HG02798 (cell line): ENCODE results near the gene CDC16.
"Not testable (repeated sequence)": the region's sequence is repeated elsewhere in the genome, so short reads cannot be mapped to it uniquely, and the experiment has no call there.

ENCODE experiments used
- ATAC-seq: cut with Tn5 transposase; IDR thresholded peaks from one replicate; pipeline ENCODE4 v1.9.1; 2021; ENCODE audit warnings: mild to moderate bottlenecking; ENCODE audit not compliant: unreplicated experiment, poor library complexity

CDC16 gene, protein sequence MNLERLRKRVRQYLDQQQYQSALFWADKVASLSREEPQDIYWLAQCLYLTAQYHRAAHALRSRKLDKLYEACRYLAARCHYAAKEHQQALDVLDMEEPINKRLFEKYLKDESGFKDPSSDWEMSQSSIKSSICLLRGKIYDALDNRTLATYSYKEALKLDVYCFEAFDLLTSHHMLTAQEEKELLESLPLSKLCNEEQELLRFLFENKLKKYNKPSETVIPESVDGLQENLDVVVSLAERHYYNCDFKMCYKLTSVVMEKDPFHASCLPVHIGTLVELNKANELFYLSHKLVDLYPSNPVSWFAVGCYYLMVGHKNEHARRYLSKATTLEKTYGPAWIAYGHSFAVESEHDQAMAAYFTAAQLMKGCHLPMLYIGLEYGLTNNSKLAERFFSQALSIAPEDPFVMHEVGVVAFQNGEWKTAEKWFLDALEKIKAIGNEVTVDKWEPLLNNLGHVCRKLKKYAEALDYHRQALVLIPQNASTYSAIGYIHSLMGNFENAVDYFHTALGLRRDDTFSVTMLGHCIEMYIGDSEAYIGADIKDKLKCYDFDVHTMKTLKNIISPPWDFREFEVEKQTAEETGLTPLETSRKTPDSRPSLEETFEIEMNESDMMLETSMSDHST

DNA sequence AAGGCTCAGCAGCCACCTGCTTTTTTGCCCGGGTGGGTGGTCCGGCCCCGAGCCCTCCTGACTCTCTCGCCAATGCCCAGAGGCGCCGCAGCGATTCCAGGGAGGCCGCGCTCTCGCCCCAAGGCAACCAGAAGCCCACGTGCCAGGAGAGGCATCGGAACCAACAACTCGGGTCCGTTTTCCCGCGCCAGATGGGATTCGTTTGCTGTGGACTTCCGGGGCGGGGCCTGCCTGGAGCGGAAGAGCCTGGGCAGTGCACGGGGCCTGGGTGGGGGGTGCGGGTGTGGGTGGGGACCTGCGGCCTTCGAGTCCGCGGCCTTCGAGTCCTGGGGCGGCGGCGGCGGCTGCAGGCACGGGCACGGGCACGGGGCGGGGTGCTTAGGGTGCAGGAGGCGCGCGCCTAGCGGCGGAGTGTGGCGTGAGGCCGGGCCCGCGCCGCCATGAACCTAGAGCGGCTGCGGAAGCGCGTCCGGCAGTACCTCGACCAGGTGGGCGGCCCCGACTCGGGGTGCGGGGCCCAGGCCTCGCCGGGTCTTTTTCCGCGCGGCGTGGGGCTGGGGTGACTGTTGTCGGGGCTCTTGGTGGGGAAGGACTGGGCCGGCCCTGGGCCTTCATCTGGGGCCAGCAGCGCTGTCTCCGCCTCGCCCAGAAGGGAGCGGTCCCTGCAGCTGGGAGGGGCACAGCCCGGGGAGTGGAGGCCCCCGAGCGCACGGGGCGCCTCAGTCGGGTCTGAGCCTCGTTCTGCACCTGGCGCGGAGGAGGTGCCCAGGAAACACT is at the start of gene CDC16:
Gene CDC16, plus strand, starts transcription at position 253 of the 777 bp plus-strand sequence. Its CDS starts 188 bp downstream, at position 441.
- ATAC-seq: peak; percentile 89

DNA sequence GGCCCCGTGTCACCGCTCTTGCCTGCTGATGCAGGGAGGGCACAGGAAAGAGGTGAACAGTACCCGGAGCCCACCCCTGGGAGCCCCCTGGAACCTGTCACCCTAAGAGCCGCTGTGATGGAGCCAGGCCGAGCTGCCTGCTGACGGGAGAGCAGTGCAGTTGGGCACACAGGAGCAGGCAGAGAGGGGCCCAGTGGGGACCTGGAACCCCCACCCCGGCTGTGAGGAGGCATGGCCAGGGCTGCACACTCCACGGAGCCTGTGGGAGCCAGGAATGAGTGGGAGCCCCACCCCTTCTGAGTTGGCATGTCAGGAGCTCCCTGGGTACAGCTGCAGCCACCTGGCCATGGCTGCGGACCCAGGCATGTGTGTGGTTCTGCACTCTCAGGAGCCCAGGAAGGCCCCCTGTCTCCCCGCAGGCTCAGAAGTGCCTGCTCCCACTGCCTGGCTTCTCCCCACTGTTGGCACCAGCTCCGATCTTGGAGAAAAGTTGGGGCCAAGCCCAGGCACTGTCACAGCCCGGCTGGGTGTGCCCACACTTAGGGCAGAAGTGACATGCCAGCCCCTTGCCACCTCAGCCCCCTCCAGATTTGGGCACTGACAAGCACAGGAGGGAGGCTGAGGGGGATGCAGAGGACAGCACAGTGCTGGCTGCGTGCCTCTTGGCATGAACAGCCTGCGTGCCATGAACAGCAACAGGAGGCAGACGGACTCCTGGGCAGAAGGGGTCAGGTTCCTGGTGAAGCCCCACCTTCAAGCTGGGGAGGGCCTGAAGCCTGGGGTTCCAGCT is 49.3 kb upstream of the CDC16 start:
- ATAC-seq: no peak

DNA sequence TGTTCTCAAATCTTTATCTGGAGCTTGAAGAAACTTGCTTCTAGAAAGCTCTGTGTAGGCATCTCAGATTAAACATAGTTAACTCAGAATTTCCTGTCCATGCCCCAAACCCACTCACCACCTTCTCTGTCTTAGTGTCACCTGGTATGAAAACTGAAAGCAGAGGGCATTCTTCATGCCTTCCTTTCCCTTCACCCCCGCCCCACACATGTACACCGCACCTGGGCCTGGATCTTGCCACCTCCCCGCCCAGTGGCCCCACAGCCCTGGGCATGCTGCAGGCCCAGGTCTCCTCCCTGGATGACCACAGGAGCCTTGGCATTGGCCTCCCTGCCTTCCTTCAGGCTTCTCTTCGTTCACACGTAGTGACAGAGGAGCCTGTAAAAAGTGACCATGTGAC is 39.8 kb upstream of the CDC16 start:
- ATAC-seq: no peak

DNA sequence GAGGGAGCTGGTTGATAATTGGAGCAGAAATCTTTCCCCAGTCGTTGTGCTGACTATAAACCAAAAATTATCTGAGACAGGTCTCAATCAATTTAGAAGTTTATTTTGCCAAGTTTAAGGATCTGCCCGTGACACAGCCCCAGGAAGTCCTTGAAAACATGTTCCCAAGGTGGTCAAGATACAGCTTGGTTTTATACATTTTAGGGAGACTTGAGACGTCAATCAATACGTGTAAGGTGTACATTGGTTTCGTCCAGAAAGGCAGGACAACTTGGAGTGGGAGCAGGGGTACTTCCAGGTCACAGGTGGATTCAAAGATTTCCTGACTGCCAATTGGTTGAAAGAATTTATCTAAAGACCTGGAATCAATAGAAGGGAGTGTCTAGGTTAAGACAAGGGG is 38.1 kb upstream of the CDC16 start:
- ATAC-seq: no peak

DNA sequence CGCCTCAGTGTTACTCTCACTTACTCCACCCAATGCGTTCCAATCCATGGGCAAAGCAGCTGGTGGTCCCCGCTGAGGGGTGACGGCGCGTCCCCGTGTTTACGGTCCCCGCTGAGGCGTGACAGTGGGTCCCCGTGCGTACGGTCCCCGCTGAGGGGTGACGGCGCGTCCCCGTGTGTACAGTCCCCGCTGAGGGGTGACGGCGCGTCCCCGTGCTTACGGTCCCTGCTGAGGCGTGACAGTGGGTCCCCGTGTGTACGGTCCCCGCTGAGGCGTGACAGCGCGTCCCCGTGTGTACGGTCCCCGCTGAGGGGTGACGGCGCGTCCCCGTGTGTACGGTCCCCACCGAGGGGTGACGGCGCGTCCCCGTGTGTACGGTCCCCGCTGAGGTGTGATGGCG is 36.1 kb upstream of the CDC16 start:
- no peak for ATAC-seq

DNA sequence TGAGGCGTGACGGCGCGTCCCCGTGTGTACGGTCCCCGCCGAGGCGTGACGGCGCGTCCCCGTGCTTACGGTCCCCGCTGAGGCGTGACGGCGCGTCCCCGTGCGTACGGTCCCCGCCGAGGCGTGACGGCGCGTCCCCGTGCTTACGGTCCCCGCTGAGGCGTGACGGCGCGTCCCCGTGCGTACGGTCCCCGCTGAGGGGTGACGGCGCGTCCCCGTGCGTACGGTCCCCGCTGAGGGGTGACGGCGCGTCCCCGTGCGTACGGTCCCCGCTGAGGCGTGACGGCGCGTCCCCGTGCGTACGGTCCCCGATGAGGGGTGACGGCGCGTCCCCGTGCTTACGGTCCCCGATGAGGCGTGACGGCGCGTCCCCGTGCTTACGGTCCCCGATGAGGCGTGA is 35.2 kb upstream of the CDC16 start:
- ATAC-seq: not testable (repeated sequence)

DNA sequence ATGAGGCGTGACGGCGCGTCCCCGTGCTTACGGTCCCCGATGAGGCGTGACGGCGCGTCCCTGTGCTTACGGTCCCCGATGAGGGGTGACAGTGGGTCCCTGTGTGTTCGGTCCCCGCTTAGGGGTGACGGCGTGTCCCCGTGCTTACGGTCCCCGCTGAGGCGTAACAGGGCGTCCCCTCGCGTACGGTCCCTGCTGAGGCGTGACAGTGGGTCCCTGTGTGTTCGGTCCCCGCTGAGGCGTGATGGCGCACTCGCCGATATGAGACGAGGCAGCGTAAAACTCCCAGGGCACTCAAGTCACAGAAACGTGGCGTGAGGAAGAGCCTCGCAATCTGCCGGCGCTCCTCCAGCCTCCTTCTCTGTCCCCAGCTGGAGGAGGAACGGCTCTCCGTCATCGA is 34.7 kb upstream of the CDC16 start:
- ATAC-seq: no peak

DNA sequence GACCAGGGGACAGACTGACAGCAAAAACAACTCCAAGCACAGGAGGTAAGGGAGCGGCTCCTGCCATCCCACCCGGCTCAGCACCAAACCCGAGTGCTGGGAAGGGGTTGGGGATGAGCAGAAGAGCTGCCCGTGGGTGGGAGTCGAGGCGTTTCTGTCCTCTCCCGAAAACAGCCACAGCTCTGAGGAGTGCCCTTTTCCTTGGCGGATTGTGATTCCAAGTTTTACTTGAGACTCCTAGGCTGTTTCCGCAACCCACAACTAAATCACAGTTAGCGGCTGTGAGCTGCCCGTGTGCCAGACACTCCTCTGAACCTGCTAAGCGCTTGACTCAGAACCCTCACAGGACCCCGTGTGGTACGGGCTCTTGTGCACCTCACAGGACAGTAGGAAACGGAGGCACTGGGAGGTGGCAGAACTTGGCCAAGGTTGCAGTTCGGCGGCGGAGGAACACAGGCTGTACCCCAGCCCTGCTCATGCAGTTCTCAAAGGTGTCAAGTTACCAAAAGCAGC is 34.2 kb upstream of the CDC16 start:
- no peak for ATAC-seq

DNA sequence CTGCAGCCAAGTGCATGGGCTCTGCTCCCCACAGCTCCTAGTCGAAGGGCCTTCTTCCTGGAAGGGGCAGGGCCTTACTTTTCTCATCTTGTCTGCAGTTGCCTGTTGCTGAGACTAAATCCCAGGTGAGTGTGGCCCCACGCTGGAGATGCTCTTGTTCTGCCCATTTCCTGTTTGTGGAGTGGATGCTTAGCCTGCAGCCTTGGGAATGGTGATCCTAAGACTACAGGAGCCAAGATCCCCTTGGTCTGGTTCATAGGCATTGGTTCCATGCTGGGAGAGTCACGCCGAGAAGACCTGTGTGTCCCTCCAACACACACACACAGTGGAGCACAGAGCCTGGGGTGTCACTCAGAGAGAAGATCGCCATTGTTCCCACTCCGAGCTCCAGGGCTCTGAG is 32.1 kb upstream of the CDC16 start:
- ATAC-seq: no peak

DNA sequence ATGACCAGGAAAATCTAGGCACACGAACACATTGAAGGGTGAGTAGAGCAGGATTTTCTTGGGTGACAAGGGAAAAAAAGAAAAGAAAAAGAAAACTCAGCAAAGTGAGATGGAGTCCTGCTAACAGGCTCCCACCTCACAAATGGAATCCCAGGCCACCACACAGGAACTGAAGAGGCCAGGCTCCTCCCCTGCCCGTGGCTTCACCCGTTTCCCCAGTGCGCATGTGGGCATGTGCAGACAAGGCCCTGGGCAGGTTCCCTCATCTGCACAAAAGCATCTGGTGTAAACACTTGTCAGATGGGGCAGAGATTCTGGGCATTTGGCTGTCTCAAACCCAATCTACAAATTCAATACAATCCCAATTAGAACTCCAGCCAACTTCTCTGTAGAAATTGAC is 31.2 kb upstream of the CDC16 start:
- ATAC-seq: no peak

DNA sequence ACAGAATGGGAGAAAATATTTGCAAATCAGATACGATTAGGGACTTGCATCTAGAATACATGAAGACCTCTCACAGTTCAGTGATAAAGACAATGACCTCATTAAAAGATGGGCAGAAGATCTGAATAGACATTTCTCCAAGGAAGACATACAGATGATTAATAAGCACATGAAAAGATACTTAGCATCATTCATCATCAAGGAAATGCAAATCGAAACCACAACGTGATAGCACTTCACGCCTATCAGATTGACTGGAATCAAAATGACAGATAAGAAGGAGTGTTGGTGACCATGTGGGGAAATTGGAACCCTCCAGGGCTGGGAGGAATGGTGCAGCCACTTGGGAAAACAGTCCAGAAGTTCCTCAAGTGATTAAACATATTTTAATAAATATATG is 29.8 kb upstream of the CDC16 start:
- no peak for ATAC-seq

DNA sequence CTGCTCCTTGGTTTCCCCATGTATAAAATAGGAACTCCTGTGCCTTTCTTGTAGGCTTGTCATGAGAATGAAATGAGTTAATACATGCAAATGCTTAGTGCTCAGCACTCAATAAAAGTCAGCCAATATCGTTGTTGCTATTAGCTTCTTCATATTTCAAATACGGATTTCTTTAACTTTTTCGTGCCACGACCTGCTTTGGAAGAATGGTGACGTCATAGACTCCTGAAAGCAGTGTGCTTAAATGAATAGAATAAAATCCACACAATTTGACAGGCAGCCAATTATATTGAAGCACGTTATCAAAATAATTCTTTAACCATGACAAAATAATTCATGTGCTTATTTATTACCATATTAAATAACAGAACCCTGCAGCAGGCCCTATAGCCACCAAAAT is 26.6 kb upstream of the CDC16 start:
- ATAC-seq: no peak

DNA sequence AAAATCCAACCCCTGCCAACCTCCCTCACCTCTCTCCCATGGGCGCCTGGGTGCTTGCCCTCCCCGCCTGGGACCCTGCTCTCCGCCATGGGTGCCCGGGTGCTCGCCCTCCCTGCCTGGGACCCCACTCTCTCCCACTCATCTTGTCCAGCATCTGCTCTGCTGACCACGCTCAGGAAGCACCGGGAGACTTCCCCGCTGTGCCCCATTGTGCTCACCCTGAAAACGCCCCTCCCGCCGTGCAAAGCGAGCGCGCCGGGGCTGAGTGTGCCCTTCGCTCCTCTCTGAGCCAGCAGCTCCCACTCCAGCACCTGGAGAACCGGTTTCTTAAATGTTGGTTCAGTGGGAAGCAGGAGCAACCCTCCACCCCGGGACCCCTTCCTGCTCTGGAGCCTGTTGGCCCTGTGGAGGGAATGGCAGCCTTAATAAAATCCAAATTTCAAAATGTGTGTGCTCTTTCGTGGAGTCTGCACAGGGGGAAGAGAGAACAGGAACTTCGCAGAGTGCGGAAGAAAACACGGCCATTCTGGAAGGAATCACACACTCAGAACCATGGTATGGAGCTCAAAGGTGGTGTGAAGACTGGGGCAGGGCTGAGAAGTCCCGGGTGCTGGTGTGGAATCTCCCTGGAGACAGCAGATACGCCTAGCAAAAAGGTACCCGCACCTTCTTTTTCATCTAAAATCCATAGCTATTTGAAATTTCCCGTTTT is 23.1 kb upstream of the CDC16 start:
- no peak for ATAC-seq

DNA sequence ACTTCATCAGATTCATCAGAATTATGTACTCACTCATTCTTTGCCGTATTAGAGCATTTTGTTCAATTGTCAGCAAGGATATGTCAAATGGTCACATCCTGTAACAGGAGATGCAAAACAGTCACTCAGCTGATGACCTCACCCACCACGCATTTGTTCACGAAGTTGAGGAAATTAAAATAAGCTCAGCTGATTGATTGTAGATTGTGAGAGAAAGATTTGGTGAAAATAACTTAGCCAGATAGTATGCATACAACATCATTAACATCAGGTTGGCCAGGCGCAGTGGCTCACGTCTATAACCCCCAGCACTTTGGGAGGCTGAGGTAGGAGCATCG is 22.6 kb upstream of the CDC16 start:
- no peak for ATAC-seq

DNA sequence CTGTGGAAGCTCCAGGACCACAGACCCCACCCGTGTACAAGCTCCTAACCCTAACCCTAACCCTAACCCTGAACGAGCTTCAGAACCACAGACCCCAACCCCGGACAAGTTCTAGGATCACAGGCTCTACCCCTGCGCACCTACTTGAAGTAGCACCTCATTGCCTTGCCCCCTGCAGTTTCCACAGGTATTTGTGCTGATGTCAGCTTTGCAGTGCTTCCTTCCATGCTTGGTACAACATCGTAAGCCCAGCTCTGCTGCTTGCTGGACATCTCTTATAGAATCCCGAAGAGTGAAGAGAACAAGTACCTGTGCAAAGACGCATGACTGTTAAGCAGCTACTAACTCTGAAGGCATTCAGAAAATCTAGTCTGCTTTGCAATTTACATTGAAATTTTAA is 20.7 kb upstream of the CDC16 start:
- ATAC-seq: no peak

DNA sequence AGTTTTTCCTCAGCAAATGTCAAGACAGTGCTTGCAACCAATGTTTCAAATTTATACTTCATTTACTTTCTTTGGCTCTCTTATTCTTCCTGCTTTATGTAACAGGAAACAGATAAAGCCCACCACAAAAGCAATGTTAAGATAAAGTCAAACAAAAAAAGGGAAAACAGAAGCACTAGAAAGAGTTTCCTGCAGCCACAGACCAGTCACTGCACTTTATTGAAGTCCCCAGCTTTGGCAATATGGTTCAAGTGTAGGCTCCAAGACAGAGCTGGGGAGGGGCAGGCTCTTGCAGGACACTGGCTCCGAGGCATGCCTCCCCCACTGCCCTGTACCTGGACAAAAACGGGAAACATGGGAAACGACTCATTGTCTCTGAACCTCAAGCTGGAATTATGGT is 15.3 kb upstream of the CDC16 start:
- no peak for ATAC-seq

DNA sequence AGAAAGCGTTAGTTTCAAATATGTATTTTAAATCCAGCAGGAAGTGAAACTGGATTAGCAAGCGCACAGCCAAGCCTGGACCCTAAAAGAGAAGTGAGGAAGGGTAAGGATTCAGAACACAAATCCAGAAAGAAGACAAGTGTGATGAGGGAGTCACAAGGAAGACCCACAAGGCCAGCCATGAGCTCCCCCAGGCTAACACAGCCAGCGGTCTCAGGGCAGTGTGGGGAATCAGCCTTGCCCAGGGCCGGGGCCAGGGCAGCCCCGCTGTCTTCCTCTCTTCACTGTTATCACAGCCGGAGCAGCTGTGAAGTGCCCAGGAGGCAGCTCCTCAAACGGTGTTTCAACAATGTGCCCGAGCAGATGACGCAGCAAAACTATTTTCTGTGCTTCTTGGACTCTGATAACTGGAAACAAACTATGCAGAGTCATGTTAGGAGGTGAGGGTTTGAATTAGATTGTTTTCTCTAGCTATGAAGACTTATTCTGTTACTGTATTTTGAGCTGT is 12.2 kb upstream of the CDC16 start:
- ATAC-seq: no peak

DNA sequence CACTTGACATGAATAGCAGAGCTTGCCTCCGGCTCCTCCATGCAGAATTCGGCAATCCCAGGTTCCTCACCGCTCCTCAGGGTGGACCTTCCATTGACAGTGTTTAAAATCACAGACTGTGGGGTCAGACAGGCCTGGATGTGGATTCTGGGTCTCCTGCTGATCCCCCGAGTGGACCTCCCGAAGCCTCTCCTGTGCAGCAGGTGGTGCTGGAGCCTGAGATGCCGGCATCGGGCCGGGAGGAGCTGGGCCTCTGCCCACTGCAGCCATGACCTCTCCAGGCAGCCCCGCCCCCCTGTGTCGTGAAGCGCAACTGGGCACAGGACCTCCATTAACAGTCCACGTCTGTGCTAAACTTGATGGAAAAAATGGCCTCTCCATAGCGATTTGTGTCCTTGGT is 10.5 kb upstream of the CDC16 start:
- ATAC-seq: no peak

DNA sequence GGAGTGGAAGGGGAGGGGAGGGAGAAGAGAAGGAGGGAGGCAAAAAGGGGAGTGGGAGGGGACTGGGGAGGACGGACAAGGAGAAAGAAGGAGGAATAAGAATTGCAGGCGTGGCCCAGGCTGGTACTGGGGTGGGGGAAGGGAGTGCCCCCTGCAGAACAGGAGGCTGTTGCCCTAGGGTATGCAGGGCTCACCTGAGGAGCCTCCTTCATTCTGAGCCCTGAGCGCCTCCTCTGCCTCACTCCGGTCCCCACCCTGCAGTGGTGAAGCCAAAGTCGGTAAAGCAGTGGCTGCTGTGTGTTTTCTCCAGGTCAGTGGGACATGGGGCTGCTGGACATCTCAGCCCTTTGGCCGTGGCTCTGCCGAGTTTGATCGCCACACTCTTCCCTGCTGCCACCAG is 9.1 kb upstream of the CDC16 start:
- ATAC-seq: no peak

DNA sequence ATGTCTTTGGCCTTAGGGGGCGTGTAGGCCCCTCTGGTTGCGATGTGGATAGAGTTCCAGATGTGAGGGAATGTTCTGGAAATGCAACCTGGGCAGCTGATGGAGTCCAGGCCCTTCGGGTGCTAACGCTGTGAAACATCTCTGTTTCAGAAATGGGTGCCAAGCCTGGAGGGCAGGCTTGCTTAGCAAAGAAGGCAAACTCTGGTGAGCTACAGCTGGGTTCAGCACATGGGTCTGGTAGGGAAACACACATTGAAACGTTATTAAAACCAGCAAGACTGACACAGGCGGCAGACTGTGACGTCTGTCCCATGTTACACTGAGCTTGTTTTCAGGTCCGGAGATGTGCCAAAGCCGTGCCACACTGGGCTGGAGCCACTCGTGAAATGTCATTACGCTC is 8.6 kb upstream of the CDC16 start:
- no peak for ATAC-seq
